Body of pancreas (tissue), 4 donors: ENCODE results near the gene AP5B1. TPM values are rescaled to one million over a fixed set of nuclear protein-coding genes. Genes with fewer than 3 reads are reported as not detected.

ENCODE experiments used
- ATAC-seq: fragments of 150-250 bp; one replicate; pipeline ENCODE4 v1.9.1; 2016
- DNase-seq, 4 donors: peaks; one replicate each; pipeline ENCODE4 v3.0.0-alpha.2; 2019
- H3K27ac ChIP-seq, 4 donors: fragments of 200-600 bp; sonication (generic); 1 replicate in 3 of 4; 2 replicates in 1 of 4; pipeline versions ENCODE4 v1.5.1 to v1.6.1; 2016 to 2019; ENCODE audit warnings: mild to moderate bottlenecking in 1 of 4, mixed read lengths in 1 of 4, moderate library complexity in 1 of 4
- H3K27me3 ChIP-seq, 2 donors: fragments of 200-600 bp; sonication (generic); one replicate each; pipeline ENCODE4 v1.6.0; 2016; ENCODE audit warnings: mild to moderate bottlenecking in 1 of 2
- H3K36me3 ChIP-seq, 2 donors: fragments of 200-600 bp; sonication (generic); replicated peaks in 1 of 2; 2 replicates each; pipeline ENCODE4 v1.5.1; 2016; ENCODE audit warnings: low read depth in 2 of 2; ENCODE audit not compliant: insufficient read depth in 1 of 2
- H3K4me1 ChIP-seq: fragments of 200-600 bp; sonication (generic); one replicate; pipeline ENCODE4 v1.6.0; 2016
- H3K4me3 ChIP-seq, 2 donors: fragments of 200-600 bp; sonication (generic); 1 replicate in 1 of 2; 2 replicates in 1 of 2; pipeline ENCODE4 v1.5.1; 2016 to 2019
- H3K9me3 ChIP-seq, 3 donors: fragments of 200-600 bp; sonication (generic); 1 replicate in 2 of 3; 2 replicates in 1 of 3; pipeline ENCODE4 v1.5.1; 2016
- CTCF ChIP-seq, 7 experiments: fragments of 450-650 bp in 4 of 7; fragments of 200-600 bp in 3 of 7; sonication (generic) in 3 of 7; IDR thresholded peaks; one replicate each; pipeline ENCODE4 v1.5.1; 2016 to 2019; ENCODE audit warnings: antibody characterized with exemption in 7 of 7
- POLR2A ChIP-seq, 3 donors: fragments of 450-650 bp; IDR thresholded peaks; one replicate each; pipeline ENCODE4 v1.6.1; 2016; ENCODE audit warnings: antibody characterized with exemption in 3 of 3, mild to moderate bottlenecking in 2 of 3
- WGBS, 2 donors: methylation state at CpG; one replicate each; pipeline ENCODE4 v1.1.5; 2017; 5-methylcytosine and 5-hydroxymethylcytosine counted together
- intact Hi-C: fragments of 100-400 bp; cut with DNase I; formaldehyde crosslinking; loops from one replicate; pipeline ENCODE4 v1.15.1; 2023
- total RNA-seq, 2 donors: library from RNA; depleted of rRNA; stranded (reverse); fragments of >200 nt; gene quantifications; one replicate each; pipeline ENCODE4 v1.1.0, GENCODE V29; 2016

AP5B1 gene
- total RNA-seq: 10 to 100 TPM; 18.2 to 33.9 TPM

GRCh38 chr11:65780770-65781151 is at the start of gene AP5B1:
AP5B1 (minus strand) TSS chr11:65780976; CDS start chr11:65780591, 385 bp downstream.
- Histone ChIP-seq H3K4me1 (peaks cover 49% of the 10 kb centered on the region), H3K27me3 (no peaks in the 10 kb centered on the region), H3K27ac (peak within 1 kb of the TSS; percentile 85 to 94 (median 89)), H3K9me3 (no peaks in the 10 kb centered on the region), H3K36me3 (no peaks in the 10 kb centered on the region), H3K4me3 (peak within 1 kb of the TSS; percentile 82 to 87)
- peak; percentile 74 to 84 (median 75) for DNase-seq
- peak; percentile 81 for ATAC-seq
- 0% methylated on average over 31 of the region's 59 CpGs; no CpG with 5 or more reads in 1 of the 2 donors for WGBS, 2 donors
- TF ChIP-seq CTCF (IDR thresholded peaks at IDR 0.05): no peak
- TF ChIP-seq POLR2A (IDR thresholded peaks at IDR 0.05): peak in 2 of 3 donors; percentile 19 to 46
- intact Hi-C loops: no loop called here

GRCh38 chr11:65829459-65829858 is 48.7 kb upstream of the AP5B1 start:
- Histone ChIP-seq H3K4me1 (peaks cover 17% of the 10 kb centered on the region), H3K9me3 (no peaks in the 10 kb centered on the region), H3K27ac (no peak overlapping the region), H3K4me3 (no peak overlapping the region), H3K36me3 (no peaks in the 10 kb centered on the region), H3K27me3 (no peaks in the 10 kb centered on the region)
- ATAC-seq (no peak), DNase-seq (no peak)
- intact Hi-C loops: no loop called here
- 64 to 69% methylated on average over 4 of the region's 4 CpGs for WGBS, 2 donors
- no peak for TF ChIP-seq CTCF (IDR thresholded peaks at IDR 0.05)
- no peak for TF ChIP-seq POLR2A (IDR thresholded peaks at IDR 0.05)

- H3K36me3 ChIP-seq: no peaks in the 10 kb centered on the region
- H3K4me3 ChIP-seq: no peak overlapping the region
- H3K9me3 ChIP-seq: no peaks in the 10 kb centered on the region
- TF ChIP-seq CTCF (IDR thresholded peaks at IDR 0.05) (no peak), POLR2A (IDR thresholded peaks at IDR 0.05) (no peak)
- peaks cover 14% of the 10 kb centered on the region for H3K4me1 ChIP-seq
- DNase-seq: no peak
- intact Hi-C loops: no loop called here
- H3K27ac ChIP-seq: no peak overlapping the region
- H3K27me3 ChIP-seq: no peaks in the 10 kb centered on the region
- WGBS, 2 donors: 79 to 80% methylated on average over 4 to 8 of the region's 8 CpGs
- no peak for ATAC-seq
These were observed 46.4 kb upstream of the AP5B1 start for GRCh38 chr11:65826984-65827735.

- Histone ChIP-seq H3K4me3 (no peak overlapping the region), H3K27ac (peak overlapping the region in 3 of 4 donors; percentile 15 to 27 (median 19)), H3K27me3 (no peaks in the 10 kb centered on the region), H3K4me1 (peaks cover 26% of the 10 kb centered on the region), H3K9me3 (no peaks in the 10 kb centered on the region), H3K36me3 (no peaks in the 10 kb centered on the region)
- peak; percentile 67 for ATAC-seq
- WGBS, 2 donors: 30 to 39% methylated on average over 15 of the region's 15 CpGs
- intact Hi-C loops: loop anchor here (5.0 kb wide), 1 partner anchor 106 kb away; no protein-coding TSS in a partner anchor
- peak; percentile 51 to 80 (median 70) for DNase-seq
- TF ChIP-seq POLR2A (IDR thresholded peaks at IDR 0.05) (no peak), CTCF (IDR thresholded peaks at IDR 0.05) (peak in 1 of 7 experiments; percentile 10)
These were observed 42.2 kb upstream of the AP5B1 start for GRCh38 chr11:65822776-65823528.
